GM21529 (cell line): ENCODE data around the gene HSPD1.
"Not testable (repeated sequence)": the region's sequence is repeated elsewhere in the genome, so short reads cannot be mapped to it uniquely, and the experiment has no call there.

Experiments
- ATAC-seq: cut with Tn5 transposase; IDR thresholded peaks from one replicate; pipeline ENCODE4 v1.9.1; 2021; ENCODE audit not compliant: unreplicated experiment

Gene HSPD1

GRCh38 chr2:197497326-197497725, 2.3 kb downstream of the HSPD1 start:
- no peak for ATAC-seq

GRCh38 chr2:197496695-197497094, 2.9 kb downstream of the HSPD1 start:
- no peak for ATAC-seq

GRCh38 chr2:197495433-197496134, 4.1 kb downstream of the HSPD1 start:
- ATAC-seq = no peak

GRCh38 chr2:197487385-197487784, 12.3 kb downstream of the HSPD1 start:
- no peak for ATAC-seq

GRCh38 chr2:197486175-197486574, 13.5 kb downstream of the HSPD1 start:
- no peak for ATAC-seq

GRCh38 chr2:197484248-197484647, 15.4 kb downstream of the HSPD1 start:
- ATAC-seq = not testable (repeated sequence)

GRCh38 chr2:197480165-197481036, 19.2 kb downstream of the HSPD1 start:
- no peak for ATAC-seq

GRCh38 chr2:197477797-197478196, 21.8 kb downstream of the HSPD1 start:
- no peak for ATAC-seq

GRCh38 chr2:197472166-197472565, 27.5 kb downstream of the HSPD1 start:
- no peak for ATAC-seq

- ATAC-seq = no peak
These were observed 35.5 kb downstream of the HSPD1 start for GRCh38 chr2:197464175-197464574.

- ATAC-seq = no peak
These were observed 38.6 kb downstream of the HSPD1 start for GRCh38 chr2:197461057-197461456.

GRCh38 chr2:197460649-197461048, 39.0 kb downstream of the HSPD1 start:
- ATAC-seq = no peak

GRCh38 chr2:197455428-197455827, 44.2 kb downstream of the HSPD1 start:
- ATAC-seq = no peak

- no peak for ATAC-seq
These were observed 44.7 kb downstream of the HSPD1 start for GRCh38 chr2:197454923-197455322.

GRCh38 chr2:197453914-197454398, 45.7 kb downstream of the HSPD1 start:
- ATAC-seq = peak; percentile 36

- peak; percentile 93 for ATAC-seq
These were observed 46.3 kb downstream of the HSPD1 start, which contains the start of gene COQ10B for GRCh38 chr2:197453123-197453913. Gene COQ10B (plus strand): TSS chr2:197453552. CDS start chr2:197453561, 9 bp downstream.

- ATAC-seq = no peak
These were observed 46.9 kb downstream of the HSPD1 start for GRCh38 chr2:197452754-197453122.

- not testable (repeated sequence) for ATAC-seq
These were observed 48.7 kb downstream of the HSPD1 start for GRCh38 chr2:197450935-197451358.

GRCh38 chr2:197450465-197450864, 49.2 kb downstream of the HSPD1 start:
- ATAC-seq = no peak

- no peak for ATAC-seq
These were observed 52.8 kb downstream of the HSPD1 start for GRCh38 chr2:197446844-197447243.

GRCh38 chr2:197445746-197446145, 53.9 kb downstream of the HSPD1 start:
- ATAC-seq = no peak
